Stimulated activated CD8-positive, alpha-beta memory T cell treated with anti-CD3 and anti-CD28 coated beads, Interleukin-12 subunit alpha, Interleukin-12 subunit beta, amount 100 ng/mL, for 4 hours (primary cell): Measurements from ENCODE around the gene AGMO.

Experiments used
- DNase-seq: peaks from one replicate; pipeline ENCODE4 v3.0.0-alpha.2; 2020; ENCODE audit warnings: low read depth

AGMO gene

DNA sequence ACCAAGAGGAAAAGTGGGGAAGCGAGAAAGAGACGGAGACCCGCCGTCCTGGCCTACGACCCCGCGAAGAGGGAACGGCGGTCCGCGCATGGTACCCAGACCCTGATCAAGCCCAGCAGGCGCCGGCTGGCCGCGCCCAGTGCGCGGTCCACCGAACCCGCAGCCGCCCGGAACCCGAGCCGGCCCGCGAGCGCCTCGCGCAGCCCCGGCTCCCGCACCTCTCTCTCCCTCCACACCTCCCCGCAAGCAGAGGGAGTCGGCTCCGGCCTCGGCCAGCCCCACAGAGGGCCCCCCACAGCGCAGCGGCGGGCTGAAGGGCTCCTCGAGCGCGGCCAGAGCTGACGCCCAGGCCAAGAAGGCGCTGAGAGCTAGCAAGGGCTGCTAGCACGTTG lies 164.7 kb downstream of the AGMO start:
- DNase-seq: no peak

DNA sequence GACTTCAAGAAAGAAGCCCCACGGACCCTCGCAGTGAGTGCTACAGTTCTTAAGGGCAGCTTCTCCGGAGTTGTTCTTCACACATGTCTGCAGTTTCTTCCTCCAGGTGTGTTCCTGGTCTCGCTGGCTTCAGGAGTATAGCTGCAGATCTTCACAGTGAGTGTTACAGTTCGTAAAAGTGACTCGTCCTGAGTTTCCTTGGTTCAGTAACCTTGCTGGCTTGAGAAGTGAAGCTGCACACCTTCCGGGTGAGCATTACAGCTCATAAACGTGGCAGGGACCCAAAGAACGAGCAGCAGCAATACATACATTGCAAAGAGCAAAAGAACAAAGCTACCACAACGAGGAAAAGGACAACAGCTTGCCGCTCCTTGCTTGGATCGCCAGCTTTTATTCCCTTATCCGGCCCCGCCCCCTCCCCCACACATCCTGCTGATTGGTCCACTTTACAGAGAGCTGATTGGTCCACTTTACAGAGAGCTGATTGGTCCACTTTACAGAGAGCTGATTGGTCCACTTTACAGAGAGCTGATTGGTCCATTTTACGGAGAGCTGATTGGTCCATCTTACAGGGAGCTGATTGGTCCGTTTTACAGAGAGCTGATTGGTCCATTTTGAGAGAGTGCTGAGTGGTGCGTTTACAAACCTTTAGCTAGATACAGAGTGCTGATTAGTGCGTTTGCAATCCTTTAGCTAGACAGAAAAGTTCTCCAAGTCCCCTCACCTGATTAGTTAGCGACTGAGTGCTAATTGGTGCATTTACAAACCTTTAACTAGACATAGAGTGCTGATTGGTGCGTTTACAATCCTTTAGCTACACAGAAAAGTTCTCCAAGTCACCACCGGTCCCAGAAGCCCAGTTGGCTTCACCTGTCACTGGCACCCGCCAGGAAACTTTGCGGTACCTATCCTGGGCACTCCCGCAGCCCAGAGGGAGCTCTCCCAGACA lies 165.3 kb downstream of the AGMO start:
- no peak for DNase-seq

DNA sequence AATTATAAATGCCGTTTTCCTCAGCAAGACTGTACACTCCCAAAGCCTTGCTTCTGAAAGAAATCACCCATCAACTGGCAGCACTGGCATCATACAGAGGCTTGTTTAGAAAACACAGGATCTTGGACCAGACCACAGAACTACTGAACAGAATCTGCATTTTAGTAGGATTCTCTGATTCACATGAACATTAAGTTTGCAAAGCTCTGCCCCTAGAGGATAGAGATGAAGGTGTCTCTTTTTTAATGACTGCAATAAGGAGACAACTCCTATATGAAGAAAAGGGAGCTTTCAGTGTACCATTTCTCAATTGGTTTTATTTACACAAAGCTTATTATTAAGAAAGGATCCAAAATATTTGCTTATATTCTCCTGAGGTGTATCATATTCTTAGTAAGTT lies 172.7 kb downstream of the AGMO start:
- DNase-seq: no peak

GRCh38 chr7:15378494-15379145 lies 183.2 kb downstream of the AGMO start:
- DNase-seq: no peak

DNA sequence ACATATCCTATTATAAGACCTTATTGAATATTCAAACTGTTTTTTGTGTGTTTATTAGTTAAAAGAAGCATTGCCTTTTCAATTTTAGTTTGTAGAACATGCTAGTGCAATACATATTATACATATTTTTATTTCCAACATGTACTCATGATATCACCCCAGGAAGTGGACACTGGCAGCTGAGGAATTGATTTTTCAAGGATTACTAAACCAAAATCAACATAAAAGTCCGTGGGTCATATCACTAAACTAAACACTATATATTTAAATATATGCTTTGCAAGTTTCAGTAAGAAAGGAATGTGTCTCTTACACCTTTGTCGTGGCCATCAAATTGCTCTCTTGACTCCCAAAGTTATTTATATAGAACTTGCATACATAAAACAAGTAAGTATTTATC lies 185.2 kb downstream of the AGMO start:
- no peak for DNase-seq

DNA sequence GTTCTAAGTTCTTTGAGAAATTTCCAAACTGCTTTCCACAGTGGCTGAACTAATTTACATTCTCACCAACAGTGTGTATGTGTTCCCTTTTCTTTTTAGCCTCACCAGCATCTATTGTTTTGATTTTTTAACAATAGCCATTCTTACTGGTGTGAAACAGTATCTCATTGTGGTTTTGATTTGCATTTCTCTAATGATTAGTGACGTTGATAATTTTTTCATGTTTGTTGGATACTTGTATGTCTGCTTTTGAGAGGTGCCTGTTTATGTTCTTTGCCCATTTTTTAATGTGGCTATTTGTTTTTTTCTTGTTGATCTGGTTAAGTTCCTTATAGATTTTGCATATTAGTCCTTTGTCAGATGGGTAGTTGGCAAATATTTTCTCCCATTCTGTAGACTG lies 191.4 kb downstream of the AGMO start:
- DNase-seq: no peak

- no peak for DNase-seq
Measured at GRCh38 chr7:15368653-15369052, 193.2 kb downstream of the AGMO start.

- no peak for DNase-seq
Measured at GRCh38 chr7:15367897-15368296, 193.9 kb downstream of the AGMO start.

GRCh38 chr7:15358112-15358511 lies 203.7 kb downstream of the AGMO start:
- DNase-seq: no peak

DNA sequence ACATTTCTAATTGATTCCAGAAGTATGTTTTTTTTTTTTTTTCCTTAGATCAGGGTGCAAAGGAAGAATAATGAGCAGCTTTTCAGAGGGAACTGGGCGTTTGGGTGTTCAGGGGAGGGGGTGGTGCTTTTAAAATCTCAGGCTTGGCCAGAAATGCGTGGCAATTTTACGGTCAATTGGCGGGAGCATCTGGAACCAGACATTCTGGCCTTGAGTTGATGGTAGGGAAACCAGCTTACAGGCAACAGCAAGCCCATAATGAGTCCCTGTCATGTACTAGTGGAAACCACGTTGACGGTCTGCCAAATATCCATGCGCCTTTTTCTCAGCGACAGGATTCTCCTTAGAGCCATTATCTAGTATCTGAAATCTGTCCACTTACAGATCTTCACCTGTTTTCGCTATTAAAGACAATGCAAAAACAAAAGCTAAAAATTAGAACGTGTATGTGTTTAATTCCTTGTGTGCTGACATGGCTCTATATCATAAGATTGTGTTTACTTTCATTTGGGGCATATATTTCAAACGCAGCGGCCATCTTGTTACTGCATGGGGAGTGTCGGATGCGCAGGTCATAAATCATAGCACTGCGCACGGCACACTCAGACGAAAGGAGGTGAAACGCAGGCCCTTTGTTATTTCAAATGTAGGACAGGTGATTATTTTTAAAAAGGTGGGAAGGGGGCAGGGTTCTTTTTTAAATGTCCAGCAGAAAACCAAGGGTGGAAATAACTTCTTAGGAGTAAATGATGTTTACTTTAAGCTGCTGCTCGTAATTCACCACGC lies 209.2 kb downstream of the AGMO start:
- DNase-seq: no peak

DNA sequence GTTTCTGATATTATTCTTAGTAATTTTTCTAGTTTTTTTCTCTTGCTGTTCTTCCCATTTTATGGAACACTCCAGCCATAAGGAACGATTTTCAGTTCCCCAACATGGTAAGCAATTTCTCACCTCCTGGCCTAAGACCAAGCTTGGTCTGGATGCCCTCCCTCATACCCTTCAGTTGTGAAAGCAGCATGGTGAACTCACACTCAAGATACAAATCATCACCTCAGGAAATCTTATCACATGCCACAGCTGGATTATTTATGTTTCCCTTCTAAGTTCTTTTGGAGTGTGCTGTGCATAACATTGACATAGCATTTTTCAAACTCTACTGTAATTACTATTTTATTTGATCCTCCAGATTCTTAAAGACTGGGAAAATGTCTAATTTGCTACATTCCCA lies 216.6 kb downstream of the AGMO start:
- DNase-seq: no peak

GRCh38 chr7:15341817-15342216 lies 220.0 kb downstream of the AGMO start:
- DNase-seq: no peak

GRCh38 chr7:15336146-15336545 lies 225.7 kb downstream of the AGMO start:
- DNase-seq: no peak

GRCh38 chr7:15335390-15335789 lies 226.4 kb downstream of the AGMO start:
- DNase-seq: no peak

- DNase-seq: no peak
Measured at GRCh38 chr7:15334536-15335263, 227.1 kb downstream of the AGMO start.

GRCh38 chr7:15332956-15333355 lies 228.9 kb downstream of the AGMO start:
- DNase-seq: no peak

GRCh38 chr7:15330943-15331342 lies 230.9 kb downstream of the AGMO start:
- no peak for DNase-seq

- DNase-seq: no peak
Measured at GRCh38 chr7:15327001-15327400, 234.8 kb downstream of the AGMO start.

GRCh38 chr7:15326044-15326644 lies 235.7 kb downstream of the AGMO start:
- no peak for DNase-seq

DNA sequence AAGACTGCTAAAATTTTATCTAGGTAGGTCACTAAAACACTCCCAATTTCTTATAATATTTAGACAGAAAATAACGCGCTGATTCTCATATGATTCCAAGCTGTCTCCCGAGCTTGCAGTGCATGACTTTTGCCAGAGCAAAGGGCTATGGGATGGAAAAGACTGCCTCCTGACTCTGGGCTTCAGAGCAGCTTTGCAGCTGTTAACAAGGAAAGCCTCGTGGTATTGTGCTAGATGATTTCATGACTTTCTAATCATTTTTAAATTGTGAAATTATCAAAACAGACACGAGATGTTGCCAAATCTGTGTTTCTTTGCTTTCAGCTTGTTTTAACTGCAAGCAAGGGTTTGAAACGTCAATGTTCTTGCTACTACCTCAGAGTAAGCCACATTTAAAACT lies 238.3 kb downstream of the AGMO start:
- DNase-seq: no peak

DNA sequence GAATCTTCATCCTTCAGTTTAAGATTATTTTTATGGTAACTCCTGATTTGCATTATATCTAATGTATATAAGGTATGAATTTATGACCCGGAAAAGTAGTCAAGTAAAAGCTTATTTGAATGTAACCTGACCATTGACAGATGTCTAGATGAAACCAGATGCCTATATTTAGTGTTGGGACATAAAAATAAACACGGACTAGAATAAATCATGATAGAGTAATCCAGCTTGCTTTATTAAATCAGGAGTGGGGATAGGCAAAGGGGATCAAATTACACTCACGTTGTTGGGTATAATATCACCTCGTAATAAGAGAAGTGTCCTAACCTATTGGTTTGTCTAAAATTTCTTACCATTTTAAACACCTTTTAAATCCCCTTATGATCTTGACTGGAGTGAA lies 244.6 kb downstream of the AGMO start:
- DNase-seq: no peak

- DNase-seq: no peak
Measured at GRCh38 chr7:15315678-15316077, 246.1 kb downstream of the AGMO start.
